HFF-Myc (cell line): ENCODE results near the gene MFSD11.
"Not testable (repeated sequence)": the region's sequence is repeated elsewhere in the genome, so short reads cannot be mapped to it uniquely, and the experiment has no call there.

Experiments used
- DNase-seq: peaks from one replicate; pipeline ENCODE4 v3.0.0-alpha.2; 2011; ENCODE audit warnings: low read depth; ENCODE audit errors: extremely low read depth
- H3K4me3 ChIP-seq: replicated peaks from 2 replicates; pipeline ENCODE4 v1.5.1; 2011; ENCODE audit warnings: low read depth, mild to moderate bottlenecking, control low read depth, low read length
- CTCF ChIP-seq: IDR thresholded peaks from 2 replicates; pipeline ENCODE4 v1.5.1; 2012; ENCODE audit warnings: mild to moderate bottlenecking, low read depth, low read length, control low read depth; ENCODE audit errors: missing control alignments

The MFSD11 gene

GRCh38 chr17:76710863-76711611 is 26.9 kb upstream of the MFSD11 start, which contains the start of gene MXRA7:
Gene MXRA7 (minus strand): TSS chr17:76710965. CDS start chr17:76710946, 19 bp downstream.
- peak within 1 kb of the TSS; percentile 70 for H3K4me3 ChIP-seq
- no peak for DNase-seq
- no peak for TF ChIP-seq CTCF

GRCh38 chr17:76712321-76712720 is 25.6 kb upstream of the MFSD11 start:
- not testable (repeated sequence) for DNase-seq, H3K4me3 ChIP-seq

- H3K4me3 ChIP-seq: no peak overlapping the region
- no peak for TF ChIP-seq CTCF
- no peak for DNase-seq
Observed at GRCh38 chr17:76713765-76714164, 24.2 kb upstream of the MFSD11 start.

GRCh38 chr17:76714336-76714735 is 23.6 kb upstream of the MFSD11 start:
- no peak for DNase-seq
- TF ChIP-seq CTCF: no peak
- no peak overlapping the region for H3K4me3 ChIP-seq

GRCh38 chr17:76714822-76715495 is 23.0 kb upstream of the MFSD11 start:
- H3K4me3 ChIP-seq: no peak overlapping the region
- TF ChIP-seq CTCF: peak; percentile 85
- no peak for DNase-seq

GRCh38 chr17:76715496-76715830 is 22.5 kb upstream of the MFSD11 start:
- no peak overlapping the region for H3K4me3 ChIP-seq
- TF ChIP-seq CTCF: no peak
- DNase-seq: no peak

GRCh38 chr17:76716146-76716838 is 21.6 kb upstream of the MFSD11 start:
- DNase-seq: peak; percentile 56
- no peak overlapping the region for H3K4me3 ChIP-seq
- TF ChIP-seq CTCF: no peak
